K562 (cell line): ENCODE data around the gene PYDC1.

Source experiments
- ADNP ChIP-seq: fragments of 200-800 bp; sonication (Bioruptor generic); IDR thresholded peaks from 2 replicates; pipeline ENCODE4 v1.6.1; 2016; ENCODE audit warnings: missing genetic modification characterization, missing compliant biosample characterization
- CBFA2T2 ChIP-seq: fragments of 450-650 bp; conservative IDR thresholded peaks from 2 replicates; pipeline ENCODE4 v1.6.1; 2017; ENCODE audit warnings: mild to moderate bottlenecking
- PHF21A ChIP-seq: fragments of 450-650 bp; IDR thresholded peaks from 2 replicates; pipeline ENCODE4 v1.6.1; 2017; ENCODE audit warnings: low read depth, borderline replicate concordance
- PHF8 ChIP-seq: fragments of 200-600 bp; sonication (generic); IDR thresholded peaks from 2 replicates; pipeline ENCODE4 v1.6.1; 2012; ENCODE audit warnings: mixed run types, mild to moderate bottlenecking, inconsistent platforms, low read length, moderate library complexity, borderline replicate concordance
- POLR2A ChIP-seq: fragments of 450-650 bp; conservative IDR thresholded peaks from 2 replicates; pipeline ENCODE4 v1.6.1; 2016
- POLR2AphosphoS5 ChIP-seq: IDR thresholded peaks from 2 replicates; pipeline ENCODE4 v1.6.1; 2011; ENCODE audit warnings: mild to moderate bottlenecking, low read depth, low read length, moderate library complexity; ENCODE audit not compliant: control insufficient read depth, insufficient read depth
- RAD21 ChIP-seq, 2 experiments: fragments of 250-450 bp in 1 of 2; fragments of 450-650 bp in 1 of 2; sonication (Bioruptor Pico) in 1 of 2; formaldehyde crosslinking in 1 of 2; IDR thresholded peaks in 1 of 2; conservative IDR thresholded peaks in 1 of 2; 2 replicates each; pipeline versions ENCODE4 v1.4.0 to v1.8.0; 2020 to 2022; ENCODE audit warnings: mild to moderate bottlenecking in 2 of 2, moderate library complexity in 1 of 2
- SP1 ChIP-seq: sonication (generic); formaldehyde crosslinking; IDR thresholded peaks from 2 replicates; pipeline ENCODE4 v1.8.1; 2022; ENCODE audit warnings: mild to moderate bottlenecking, missing genetic modification reagents
- ZZZ3 ChIP-seq: fragments of 450-650 bp; IDR thresholded peaks from 2 replicates; pipeline ENCODE4 v1.6.1; 2016; ENCODE audit warnings: antibody characterized with exemption, mild to moderate bottlenecking, moderate library complexity

DNA sequence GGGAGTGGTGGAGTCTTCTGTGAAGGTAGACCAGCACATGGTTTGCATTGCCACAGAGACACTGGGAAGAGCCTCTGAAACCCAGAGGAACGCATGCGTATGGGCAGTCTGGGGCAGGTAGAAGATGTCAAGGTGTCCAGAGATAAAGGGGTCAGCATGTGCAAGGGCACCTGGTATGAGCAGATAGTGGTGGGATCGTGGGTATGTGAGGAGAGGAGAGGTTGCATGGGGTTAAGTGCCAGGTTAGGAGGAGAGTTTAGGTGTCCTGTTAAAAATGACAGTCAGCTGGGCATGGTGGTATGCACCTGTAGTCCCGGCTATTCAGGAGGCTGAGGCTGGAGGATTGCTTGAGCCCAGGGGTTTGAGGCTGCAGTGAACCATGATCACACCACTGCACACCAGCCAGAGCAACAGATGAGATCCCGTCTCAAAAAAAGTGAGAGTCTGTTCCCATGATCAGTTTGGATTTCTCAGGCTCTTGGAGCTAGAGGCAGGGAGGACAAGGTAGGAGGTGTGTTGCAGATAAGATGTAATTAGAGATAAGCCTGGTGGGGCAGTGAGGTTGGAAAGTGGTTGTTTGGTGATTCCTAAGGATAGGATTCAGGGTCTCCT is 17.4 kb downstream of the PYDC1 start:
- TF ChIP-seq POLR2A (peak; percentile 48), CBFA2T2 (0 out of 2 replicates have a peak, but pooled peaks have one; percentile 30), ADNP (tag) (no peak), PHF8 (no peak), SP1 (CRISPR knock-in tag) (no peak), ZZZ3 (no peak), POLR2AphosphoS5 (no peak), PHF21A (no peak), RAD21 (CRISPR knock-in tag; conservative IDR thresholded peaks at IDR 0.05 in 1 of 2, IDR thresholded peaks at IDR 0.05 in 1 of 2) (no peak)
